ENCODE measurements around the gene HOXC11.

HOXC11 gene

DNA sequence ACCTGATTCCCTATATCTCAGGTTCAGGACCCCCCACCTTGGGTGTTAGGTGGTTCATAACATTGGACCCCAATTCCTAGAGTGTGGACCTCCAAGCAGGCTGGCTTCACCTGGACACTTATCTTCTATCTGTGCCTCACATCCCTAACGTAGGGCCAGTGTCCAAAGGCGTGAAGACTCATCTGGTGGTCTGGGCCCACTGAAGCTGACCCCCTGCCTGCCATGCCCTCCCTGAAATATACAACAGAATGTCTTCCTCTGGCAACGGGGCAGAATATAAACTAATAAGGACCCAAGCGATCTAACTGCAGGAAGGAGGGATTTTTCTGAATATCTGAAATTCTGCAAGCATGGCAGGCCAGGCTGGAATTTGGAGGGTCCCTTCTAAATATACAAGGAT is 28.7 kb upstream of the HOXC11 start:
- no peak for DNase-seq

DNA sequence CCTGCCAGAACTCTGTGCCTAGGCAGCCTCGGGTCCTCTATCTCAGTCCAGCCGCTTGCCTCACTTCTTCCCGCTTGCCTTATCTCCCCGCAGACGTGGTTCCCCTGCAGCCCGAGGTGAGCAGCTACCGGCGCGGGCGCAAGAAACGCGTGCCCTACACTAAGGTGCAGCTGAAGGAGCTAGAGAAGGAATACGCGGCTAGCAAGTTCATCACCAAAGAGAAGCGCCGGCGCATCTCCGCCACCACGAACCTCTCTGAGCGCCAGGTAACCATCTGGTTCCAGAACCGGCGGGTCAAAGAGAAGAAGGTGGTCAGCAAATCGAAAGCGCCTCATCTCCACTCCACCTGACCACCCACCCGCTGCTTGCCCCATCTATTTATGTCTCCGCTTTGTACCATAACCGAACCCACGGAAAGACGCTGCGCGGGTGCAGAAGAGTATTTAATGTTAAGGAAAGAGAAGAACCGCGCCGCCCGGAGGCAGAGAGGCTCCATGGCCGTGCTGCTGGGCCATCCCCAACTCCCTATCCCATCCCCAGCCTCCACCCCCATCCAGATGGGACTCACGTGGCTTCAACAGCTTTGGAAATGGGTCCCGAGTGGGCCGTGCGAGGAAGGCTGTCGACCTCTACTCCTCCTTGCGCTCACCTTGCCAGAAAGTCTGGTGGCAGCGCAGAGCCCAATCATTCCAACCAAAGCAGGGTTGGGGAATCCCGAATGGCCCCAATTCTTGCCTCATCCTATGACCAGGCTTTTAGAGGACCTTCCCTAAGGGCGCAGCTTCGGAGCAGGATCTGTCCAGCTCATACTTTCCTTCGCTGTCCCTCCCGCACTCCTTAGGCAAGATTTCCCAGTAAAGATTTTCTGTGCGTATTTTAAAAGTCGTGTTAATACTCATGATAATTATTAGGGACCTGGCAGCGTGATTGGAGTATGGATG is 27.7 kb upstream of the HOXC11 start:
- DNase-seq, result no peak

DNA sequence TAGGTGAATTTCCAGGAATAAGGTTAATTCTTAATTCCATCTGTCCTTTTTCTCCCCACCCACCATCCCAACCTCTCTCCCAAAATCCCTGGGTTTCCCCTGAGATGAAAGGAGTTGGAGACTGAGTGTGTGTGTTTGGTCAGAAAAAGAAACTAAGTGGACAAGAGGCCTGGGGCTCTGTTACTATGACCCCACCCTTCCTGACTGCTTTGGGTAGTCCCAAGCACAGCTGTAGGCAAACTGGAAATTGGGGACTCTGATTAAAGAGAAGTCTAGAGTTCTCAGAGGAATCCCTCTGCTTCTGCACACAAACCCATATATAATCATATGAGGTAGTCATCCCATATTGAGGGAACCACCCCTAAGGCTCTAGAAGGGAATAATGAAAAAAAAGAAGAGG is 25.2 kb upstream of the HOXC11 start:
- no peak for DNase-seq

DNA sequence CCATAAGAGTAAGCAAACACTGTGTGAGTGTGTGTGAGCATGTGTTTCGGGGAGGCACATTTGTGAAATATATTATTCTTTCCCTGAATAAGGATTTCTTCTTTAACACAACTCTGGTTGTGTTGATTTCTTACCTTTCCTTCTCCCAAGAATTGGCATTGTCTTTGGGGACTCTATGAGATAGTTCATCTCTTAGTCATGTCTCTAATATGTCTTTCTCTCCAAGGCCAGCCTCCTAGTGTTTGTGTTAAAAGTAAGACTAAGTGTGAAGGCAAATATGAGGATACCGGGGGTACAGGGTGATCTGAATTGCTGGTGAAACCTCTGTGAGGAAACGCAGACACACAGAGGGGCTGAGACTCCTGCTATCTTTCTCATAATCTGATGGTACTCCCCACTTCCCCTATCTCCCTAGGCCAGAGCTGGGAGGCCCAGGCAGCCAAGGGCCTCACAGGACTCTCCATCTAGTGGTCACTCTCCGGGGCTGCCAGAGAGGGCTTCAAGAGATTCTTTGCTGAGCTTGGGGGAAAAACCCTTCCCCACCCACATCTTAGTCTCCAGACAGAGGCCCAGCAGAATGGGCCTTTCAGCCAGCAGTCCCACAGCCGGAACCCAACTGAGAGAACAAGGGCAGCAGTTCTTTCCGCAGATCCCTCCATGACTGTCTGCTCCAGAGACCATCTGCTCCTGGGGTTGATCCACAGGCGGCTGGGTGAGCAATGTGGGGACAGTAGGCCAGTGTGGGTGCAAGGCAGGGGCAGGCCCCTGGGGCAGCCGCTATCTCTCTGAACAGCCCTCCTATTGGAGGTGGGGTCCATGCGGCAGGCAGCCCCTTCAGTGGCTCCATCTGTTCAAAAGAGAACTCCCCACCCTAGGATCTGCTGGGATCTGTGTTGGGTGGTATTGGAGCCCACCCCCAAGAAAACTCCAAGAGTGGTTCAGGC is 24.0 kb upstream of the HOXC11 start:
- DNase-seq, result no peak

DNA sequence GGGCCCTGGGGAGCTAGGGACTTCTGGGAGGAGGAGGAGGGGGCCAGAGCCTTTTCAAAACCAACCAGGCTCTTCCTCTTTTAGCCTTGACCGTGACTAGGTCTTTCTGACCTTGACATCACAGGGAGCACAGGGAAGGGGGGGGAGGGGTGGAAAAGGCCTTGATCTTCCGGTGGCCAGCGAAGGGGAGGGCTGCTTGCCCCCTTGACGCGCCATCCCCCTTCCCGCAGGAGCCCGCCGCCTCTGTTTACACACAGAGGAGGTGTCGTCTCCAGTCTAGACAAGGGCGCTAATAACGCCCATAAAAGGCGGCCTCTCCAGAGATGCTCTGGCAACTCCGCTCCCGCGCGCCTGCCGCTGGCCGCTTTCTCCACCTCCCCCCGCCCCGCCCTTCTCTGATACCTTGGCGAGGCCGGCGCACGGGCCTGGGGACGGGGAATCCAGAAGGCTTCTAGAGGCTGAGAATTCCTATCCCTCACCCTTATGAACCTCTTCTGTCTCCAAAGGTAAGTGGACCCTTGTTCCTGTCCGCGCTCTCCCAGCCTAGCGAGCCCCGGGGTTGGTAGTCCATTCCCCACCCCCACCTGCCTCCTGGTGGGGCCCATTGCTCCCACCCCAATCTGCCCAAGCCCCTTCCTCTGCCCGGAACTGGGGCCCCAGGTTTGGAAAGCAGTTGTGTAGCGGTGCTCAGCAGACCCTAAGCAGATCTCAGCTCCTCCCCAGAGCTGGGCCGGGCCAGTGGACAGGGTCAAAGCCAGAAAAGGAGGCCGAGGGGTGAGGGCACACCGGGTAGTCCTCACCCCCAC is 23.1 kb upstream of the HOXC11 start:
- DNase-seq, result peak; percentile 27

DNA sequence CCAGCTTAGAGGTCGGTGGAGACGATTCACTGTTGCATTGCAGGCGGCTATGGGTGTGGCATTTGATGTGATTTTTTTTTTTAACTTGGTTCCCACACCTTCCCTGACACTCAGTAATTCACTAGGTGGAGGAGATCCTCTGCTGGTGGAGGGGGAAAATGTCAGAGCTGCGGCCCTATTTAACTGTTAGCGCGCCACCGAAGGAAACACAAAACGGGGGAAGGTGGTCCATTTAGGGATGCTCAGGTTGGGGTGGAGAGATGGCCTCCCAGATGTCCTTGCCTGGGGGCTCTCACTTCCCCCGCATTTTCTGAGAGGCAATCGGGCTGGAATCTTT is 22.5 kb upstream of the HOXC11 start:
- no peak for DNase-seq

DNA sequence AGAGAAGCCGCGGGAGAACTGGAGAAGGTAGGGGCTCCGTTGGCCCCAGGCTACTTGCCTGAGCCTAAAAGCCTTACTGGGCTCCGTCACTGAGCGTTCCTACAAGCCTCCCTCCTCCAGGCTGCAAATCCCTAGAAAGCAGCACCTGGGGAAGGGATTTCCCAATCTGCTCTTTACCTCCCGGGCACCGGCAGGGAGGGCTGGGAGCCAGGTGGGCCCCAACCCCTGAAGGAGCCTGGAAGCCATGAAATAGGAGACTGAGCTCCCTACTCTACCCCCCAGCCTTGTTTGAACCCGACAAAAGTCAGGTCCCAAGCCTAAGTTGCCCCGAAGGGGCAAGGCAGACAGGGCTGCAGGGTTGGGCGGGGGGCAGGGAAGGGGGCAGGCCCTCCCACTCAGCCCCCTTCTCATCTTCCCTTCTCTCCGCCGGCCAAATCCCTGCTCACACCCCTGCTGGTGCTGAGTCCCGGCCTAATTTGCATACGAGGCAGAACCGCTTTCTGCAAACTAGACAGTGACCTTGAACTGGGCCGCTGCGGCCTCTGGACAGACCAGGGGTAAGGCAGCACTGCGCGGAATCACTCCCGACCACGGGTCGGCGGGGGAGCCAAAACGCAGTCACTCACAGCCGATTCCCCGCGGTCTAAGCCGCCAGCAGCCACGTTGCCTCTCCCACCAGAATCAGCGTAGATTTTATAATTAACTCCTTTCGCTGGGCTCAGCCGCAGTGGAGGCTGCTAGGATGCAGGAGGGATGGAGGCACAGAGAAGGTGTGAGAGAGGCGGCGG is 21.9 kb upstream of the HOXC11 start:
- no peak for DNase-seq

DNA sequence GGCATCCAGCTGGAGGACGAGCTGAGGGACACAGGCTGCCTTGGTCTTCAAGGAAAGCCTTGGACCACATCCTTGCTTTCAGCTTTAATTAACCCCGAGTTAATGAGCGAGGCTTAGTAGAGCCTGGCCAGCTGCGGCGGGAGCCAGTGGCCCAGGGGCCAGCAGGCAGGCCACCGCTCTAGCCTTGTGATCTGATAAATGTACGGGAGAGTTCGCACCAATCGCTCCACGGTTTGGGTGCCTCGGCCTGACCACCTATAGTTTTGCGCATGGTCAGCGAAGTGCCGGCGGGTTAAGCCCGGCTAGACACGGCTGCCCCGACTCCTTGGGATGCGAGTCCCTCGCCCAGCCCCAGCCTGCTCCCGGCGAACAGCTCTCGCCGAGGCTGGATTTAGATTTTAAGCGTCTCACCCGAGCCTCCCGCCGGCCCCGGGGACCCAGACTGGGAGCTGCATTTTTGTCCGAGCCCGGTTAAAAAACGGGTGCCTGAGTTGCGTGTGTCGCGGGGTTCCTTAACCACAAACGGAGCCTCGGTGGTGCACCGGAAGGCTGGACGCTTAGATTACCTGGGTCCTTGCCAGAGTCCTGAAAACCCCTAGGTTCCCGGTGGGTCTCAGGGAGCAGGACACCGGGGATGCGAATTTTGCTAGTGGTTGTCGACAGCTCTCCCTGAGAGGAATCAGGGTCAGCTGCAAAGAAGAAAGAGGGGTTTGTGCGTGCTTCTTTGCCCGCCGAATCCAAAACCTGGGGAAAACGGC is 21.2 kb upstream of the HOXC11 start:
- DNase-seq, result no peak

DNA sequence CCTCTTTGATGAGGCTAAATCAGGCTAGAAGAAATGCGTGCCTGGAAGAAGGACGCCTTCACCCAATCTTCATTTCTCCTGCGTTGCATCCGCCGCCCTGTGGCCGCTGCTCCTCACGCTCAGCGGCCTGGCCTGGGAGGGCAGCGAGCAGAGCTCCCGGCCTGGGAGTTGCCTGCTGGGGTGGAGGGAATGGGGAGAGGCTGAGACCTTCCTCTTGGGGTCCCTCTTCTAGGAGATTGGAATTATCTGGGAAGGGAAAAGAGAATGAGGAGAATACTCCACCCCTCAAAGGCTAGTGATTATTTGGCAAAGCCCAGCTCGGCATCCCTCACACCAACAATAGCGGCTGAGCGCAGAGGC is 20.6 kb upstream of the HOXC11 start:
- no peak for DNase-seq

DNA sequence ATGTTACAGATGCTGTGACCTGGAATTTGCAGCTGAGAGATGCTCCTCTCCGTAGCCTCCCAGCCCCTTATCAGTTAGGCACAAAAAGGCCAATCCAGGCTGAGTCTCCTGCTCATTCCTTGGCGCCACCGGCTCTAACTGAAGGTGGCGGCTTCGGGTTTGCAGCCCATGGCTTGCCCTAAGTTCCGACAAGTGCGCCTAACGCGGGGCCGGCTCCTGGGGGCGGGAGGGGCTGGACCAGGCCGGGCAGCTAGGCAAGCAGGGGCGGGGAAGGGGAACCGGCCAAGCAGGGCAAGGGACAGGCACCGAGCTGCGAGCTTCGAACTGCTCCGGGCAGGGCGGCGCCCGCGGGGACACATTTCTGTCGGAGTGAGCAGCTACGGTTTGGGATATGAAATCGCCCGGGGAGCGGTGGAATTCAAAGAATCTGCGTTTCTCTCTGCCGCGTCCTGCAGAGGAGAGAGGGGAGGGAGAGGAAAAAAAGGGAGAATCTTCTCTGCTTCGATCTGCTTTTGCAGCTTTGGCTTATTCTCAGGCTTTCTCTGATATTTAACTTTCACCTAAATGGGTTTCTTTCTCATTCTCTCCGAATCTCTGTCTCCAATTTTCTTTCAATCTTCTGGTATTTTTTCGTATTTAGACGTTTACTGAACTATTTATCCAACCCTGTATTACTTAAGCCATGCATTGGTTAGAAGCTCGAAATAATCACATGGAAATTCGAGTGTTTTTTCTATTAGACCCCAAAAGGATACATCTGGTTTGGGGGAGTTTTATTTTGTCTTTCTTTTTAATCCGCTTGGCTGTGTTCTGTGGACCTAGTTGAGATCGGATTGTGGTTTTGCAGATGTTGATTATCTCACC is 19.8 kb upstream of the HOXC11 start:
- DNase-seq, result no peak

DNA sequence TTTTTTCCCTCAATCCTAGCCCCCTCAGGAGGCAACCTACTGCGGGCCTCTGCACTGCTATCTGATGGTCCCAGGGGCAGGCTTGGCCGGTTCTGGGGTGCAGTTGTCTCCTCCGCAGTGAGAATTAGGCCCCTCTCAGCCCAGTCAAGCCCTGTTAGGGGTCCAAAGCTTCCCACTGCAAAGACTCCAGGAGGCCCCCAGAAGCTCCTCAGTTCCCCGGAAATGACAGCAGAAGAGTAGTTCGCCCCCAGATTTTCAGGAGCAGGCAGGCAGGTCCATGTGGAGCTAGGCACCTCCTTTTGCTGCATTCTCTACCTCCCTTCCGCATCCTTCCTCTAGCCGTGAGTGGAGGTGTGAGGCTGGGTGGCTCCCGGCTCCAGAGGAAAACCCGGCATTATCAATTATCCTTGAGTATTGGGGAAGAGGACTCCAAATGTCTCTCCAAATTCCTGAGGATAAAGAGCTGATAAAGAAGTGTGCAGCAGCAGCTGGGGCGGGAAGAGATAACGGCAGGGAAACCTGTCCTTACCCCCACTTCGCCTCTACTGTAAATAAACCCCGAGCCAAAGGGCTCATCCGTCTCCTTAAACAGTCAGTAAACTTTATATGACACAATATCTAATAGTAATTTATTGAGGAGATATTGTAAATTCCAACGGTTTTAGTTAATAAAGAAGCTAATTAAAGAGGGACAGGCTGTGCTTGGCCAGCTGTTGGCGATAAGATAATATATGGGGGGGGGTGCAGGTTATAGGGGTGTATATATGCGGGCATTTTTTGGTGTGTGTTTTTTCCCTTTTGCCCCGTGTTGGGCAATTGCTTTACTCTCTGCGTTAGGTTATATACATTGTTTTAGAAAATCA is 18.9 kb upstream of the HOXC11 start:
- no peak for DNase-seq

DNA sequence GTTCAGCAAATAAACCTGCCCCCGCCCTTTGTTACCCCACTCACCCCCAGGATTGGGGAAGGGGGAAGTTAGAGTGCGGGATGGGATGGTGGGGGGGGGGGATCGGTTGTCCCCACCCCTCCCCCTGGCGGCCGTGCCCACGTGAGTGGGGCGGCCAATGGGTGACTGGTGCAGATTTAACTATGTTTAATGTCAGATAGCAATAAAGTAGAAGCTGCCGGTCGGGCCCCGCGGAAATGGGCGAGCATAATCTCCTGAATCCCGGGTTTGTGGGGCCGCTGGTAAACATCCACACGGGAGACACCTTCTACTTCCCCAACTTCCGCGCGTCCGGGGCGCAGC is 18.3 kb upstream of the HOXC11 start, which contains the start of gene HOXC12:
Gene HOXC12, plus strand, starts transcription at position 210 of the 342 bp plus-strand sequence. Its CDS starts 27 bp downstream, at position 237.
- no peak for DNase-seq

DNA sequence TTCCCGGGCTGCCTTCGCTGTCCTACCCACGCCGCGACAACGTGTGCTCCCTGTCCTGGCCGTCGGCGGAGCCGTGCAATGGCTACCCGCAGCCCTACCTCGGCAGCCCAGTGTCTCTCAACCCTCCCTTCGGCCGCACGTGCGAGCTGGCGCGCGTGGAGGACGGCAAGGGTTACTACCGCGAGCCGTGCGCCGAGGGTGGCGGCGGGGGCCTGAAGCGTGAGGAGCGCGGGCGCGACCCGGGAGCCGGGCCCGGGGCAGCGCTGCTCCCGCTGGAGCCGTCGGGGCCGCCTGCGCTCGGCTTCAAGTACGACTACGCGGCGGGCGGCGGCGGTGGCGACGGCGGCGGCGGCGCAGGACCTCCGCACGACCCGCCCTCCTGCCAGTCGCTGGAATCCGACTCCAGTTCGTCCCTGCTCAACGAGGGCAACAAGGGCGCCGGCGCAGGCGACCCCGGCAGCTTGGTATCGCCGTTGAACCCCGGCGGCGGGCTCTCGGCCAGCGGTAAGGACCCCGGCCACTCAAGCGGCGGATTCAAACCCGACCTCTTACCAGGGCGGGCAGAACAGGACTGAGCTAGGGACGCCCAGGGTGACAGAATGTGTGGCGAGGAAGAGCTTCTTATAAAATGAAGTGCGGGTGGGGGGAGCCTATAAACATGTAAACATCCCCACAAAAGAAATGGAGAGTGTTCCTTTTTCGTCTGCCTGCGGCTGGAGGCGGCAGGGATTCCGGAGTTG is 17.7 kb upstream of the HOXC11 start:
- DNase-seq, result no peak

DNA sequence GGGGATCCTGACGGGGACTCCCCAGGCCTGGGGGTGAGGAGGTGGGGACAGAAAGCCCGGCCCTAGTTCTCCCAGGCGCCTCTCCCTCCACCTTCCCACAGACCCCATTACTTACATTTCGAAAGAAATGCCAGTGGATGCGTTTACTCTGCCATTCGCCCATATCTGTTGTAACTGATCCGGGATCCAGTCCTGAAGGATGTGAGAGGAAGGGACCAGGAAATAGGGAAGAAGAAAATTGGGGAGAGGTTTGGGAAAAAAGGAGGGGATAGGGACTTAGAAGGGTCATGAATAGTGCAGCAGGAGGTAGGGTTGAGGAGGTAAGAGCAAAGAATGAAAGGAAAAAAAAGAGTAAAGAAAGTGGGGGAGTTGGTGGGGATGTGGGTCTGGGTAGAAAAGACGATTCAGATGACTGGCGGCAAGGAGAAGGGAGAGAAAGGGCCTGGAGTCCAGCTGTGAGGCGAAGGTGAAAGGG is 17.1 kb upstream of the HOXC11 start:
- DNase-seq, result no peak

DNA sequence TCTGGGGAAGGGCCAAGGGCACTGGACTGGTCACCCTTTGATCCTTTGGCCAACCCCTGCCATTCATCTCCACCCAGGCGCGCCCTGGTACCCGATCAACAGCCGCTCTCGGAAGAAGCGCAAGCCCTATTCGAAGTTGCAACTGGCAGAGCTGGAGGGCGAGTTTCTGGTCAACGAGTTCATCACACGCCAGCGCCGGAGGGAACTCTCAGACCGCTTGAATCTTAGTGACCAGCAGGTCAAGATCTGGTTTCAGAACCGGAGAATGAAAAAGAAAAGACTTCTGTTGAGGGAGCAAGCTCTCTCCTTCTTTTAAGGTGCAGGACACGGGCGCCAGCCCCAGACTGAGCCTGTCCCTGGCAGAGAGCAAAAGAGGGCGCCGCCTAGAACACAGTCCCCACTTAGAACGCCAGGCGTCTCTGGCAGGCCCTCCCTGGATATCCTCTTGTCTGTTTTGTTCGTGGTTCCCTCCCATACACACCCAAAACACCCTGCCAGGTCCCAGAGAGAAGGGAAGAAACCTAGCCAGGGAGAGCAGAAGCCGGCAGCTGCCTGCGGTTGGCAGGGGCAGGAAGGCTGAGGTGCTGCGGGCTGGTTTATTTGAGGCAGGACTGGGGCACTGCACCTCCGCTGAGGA is 16.6 kb upstream of the HOXC11 start:
- no peak for DNase-seq

DNA sequence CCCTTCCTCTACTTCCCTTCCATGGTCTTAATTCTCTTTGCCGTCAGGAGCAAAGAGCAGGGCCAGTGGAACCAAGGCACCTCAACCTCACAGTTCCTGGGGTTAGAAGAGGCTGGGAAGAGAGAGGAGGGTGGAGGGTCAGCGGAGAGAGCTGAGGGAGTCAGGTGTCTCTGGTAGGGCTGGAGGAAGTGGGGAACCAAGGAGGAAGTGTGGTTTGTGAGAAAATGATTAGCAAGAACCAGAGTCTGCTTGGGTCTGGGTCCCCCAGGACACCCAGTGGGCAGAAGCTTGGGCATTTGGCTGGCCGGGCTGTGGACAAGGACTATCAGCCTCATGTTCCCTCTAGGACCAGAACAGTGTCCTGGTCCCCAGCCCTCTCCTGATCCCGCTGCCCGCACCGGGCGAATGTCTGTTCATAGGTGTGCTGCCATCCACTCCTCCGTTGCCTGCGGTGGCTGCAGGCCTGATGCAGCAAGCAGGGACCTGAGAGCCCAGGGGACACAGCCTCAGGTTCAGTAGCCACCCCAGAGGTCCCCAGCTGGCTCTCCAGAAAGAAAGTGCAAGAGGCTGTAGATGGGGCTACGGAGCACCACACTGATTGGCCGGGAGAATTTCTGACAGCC is 15.9 kb upstream of the HOXC11 start:
- no peak for DNase-seq

DNA sequence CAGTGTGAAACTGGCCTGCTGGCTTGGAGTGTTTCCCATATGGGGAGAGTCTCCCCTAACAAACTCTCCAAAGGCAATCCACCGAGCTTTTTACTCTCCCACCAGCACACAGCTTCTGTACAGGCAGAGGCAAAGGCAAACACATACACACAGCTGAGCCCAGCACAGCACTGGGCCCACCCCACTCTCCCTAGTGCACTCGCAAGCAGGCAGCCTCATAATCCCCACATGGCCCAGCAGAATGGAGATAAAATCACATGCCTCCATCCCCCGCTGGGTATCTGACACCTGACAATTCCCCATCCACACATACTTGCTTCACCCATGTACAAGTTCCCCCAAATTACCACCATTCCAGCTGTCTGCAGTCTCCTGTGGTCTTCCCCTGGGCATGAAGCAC is 14.8 kb upstream of the HOXC11 start:
- no peak for DNase-seq

DNA sequence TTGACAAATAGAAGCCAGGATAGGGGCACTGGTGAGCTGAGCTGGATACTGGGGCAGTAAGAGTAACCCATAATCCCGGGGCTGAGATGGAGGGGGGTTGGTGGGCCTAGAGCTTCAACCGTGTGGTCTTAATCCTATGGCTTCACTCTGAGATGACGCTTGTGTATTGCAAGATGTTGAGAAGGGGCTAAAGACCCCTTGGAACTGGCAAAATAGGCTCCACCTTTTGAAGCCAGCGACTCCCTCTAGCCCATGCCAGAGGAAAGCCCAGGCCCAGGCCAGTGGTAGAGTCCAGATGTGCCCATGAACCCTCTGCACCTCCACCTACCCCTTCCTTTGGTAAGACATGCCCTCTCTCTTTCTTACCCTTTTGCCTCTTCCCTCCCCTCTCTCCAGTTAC is 13.6 kb upstream of the HOXC11 start:
- DNase-seq, result no peak

Measured in NCI-H1092 treated with DMSO at 0.1 percent for 48 hours (cell line).